Iris pigment epithelial cell (primary cell): ENCODE data around the gene SLC25A45.

Experiments used
- DNase-seq: peaks from one replicate; pipeline ENCODE4 v3.0.0-alpha.2; 2011; ENCODE audit warnings: low read depth

The SLC25A45 gene

DNA sequence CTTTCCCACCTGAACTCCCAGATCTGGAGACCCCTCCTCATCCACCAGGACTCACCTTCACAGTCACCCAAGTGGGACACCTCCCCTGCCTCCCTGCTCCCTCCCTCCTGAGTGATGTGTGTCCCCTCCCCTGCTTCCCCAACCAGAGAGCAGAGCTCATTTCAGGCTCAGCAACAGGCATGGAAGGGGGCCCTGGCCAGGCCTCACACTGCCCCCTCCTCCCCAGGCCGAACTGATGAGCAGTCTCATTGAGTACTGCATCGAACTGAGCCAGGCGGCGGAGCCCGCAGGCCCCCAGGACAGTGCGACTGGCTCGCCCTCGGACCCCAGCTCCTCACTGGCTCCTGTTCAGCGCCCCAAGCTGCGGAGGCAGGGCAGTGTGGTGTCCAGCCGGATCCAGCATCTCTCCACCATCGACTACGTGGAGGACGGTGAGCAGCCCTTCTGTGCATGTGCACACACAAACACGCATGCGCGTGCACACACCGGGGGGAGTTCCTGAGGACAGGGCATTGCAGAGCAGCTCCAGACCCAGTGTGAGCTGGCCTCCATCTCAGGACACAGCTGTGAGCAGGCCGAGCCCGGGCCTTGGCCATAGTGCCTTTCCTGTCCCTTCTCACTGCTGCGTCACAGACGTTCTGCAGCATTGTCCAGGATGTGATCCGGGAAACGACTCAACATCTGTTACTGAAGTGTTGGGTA lies 22.3 kb upstream of the SLC25A45 start:
- no peak for DNase-seq

DNA sequence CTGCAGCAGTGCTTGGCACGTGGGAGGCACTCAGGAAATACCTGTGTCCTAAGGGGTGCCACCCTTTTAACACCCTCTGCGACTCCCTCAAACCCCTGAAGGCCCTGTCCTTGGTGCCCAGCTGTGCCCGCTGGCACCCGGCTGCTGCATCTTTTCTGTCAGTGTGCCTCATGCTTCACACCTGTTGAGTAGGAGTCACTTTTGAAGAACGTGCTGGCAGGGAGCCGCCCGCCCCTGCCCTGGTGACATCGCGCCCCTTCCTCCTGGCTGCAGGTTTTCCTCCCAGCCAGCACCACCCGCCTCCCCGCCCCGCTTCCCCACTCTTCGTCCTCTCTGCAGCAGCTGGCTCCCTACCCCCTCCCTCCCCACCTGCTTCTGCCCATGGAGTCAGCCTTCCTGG lies 21.8 kb upstream of the SLC25A45 start:
- DNase-seq: no peak

DNA sequence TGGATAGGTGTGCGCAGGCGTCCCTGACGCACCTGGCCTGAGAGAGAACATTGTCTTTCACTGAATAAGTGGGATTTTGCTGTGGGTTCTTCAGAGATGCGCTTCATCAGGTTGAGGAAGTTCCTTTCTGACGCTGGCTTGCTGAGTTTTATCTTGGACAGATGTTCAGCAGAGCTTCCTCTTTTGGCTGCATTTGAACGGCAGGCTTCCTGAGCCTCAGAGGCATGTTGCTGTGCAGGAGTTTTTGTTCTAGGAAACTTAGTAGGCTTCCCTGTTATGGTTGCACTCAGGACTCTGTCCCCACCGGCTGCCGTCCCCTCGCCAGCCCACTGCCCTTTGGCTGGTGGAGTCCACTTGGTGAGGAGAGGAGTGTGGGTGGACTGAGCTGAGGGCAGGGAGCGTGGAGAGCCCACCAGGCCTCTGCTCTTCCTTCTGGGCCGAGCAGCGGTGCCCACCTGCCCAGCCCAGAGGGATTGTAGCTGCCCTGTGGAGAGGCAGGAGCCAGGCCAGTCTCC lies 21.2 kb upstream of the SLC25A45 start:
- DNase-seq: no peak

DNA sequence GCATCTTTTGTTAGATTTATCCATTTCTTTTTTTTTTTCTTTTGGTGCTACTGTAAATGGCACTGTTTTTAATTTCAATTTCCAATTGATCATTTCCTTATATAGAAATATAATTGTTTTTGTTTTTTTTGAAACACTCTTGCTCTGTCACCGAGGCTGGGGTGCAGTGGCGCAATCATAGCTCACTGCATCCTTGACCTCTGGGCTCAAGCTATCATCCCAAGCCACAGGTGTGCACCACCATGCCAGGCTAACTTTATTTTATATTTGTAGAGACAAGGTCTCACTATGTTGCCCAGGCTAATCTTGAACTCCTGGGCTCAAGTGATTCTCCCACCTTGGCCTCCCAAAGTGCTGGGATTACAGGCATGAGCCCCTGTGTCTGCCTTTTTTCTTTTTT lies 20.3 kb upstream of the SLC25A45 start:
- no peak for DNase-seq

DNA sequence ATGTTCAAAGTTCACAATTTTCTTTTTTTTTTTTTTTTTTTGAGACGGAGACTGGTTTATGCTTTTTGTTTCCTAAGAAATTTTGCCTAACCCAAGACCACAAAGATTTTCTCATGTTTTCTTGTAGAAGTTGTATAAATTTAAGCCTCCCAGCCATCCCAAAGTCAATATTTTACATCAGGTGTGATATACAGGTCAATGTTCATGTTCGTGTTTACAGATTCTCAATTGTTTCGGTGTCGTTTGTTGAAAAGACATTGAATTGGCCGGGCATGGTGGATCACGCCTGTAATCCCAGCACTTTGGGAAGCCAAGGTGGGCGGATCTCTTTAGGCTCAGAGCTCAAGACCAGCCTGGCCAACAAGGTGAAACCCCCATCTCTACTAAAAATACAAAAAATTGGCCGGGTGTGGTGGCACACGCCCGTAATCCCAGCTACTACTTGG lies 19.4 kb upstream of the SLC25A45 start:
- no peak for DNase-seq

DNA sequence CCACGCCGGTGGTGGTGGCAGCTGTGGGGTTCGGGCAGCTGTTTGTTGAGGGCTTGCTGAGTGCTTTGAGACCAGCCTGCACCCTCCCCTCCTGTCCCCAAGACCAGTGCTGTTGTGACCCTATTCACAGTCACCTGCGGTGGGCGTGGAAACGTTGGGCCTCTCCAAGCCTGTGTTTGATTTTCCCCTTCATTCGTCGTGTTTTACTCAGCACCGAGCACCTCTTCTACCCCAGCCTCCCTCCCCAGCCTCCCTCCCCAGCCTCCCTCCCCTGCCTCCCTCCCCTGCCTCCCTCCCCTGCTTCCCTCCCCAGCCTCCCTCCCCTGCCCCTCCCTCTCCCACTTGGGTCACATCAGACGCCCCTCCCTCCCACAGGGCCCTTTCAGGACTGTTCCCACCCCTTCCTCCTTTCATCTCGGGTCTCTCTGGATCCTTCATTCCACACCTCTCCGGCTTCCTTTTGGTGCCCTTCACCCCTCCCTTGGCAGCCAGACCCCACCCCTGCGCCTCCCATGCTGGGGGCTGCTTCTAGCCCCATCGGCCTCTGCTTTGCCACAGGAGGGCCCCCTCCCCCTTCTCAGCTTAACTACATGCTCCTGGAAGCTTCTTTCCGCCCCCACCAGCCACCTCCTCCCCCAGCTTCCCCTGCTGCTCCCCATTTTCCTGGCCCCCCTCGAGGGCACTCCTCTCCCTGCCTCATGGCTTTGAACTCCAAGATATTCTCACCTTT lies 18.8 kb upstream of the SLC25A45 start:
- DNase-seq: no peak

DNA sequence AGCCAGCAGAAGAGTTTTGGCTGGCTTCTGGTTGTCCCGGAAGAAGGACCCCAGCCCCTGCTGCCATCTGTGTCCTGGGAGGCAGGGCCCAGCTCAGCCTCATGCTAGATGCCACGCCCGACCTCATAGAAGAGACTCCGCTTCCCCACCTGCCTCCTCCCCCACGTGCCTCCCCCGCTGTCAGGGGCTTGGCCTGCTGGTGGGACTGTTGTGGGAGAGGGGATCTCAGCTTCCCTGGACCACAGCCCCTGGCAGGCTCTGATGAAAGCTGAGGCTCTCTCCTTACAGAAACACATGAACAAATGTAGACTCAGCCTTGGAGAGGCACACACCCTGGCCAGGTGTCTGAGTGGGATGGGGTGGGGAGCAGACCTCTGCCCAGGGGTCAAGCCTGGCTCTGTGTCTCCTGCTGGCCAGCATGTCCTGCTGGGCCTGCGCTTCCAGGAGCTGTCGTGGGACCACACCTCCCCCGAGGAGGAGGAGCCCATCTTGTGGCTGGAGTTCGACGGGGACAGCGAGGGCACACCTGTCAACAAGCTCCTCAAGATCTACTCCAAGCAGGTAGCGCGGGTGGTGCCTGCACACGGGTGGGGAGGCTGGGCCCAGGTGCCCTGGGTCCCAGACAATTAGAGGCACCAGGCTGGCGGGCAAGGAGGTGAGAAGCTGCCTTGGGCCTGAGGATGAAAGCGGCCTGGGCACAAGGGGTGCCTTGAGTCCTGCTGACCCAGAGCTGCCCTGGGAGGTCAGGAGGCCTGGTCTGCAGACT lies 18.0 kb upstream of the SLC25A45 start:
- DNase-seq: no peak

DNA sequence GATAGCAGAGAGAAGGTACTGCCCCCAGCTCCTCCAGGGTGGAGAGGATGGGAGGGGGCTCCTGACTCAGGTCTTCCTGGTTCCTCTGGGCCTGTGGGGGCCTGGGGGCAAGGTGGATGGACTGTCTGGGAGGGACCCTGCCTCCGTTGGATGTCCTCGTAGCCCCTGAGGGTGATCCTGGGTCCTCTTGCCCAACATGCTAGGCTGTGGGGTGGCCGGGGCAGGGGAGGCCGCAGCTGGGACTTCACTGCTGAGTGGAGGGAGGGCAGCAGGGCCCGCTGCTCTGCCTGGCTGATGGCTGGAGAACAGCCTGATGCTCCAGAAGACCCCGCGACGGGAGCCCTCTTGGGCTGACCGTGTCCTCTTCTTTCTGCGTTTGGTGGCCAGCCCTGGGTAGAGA lies 17.4 kb upstream of the SLC25A45 start:
- DNase-seq: no peak

DNA sequence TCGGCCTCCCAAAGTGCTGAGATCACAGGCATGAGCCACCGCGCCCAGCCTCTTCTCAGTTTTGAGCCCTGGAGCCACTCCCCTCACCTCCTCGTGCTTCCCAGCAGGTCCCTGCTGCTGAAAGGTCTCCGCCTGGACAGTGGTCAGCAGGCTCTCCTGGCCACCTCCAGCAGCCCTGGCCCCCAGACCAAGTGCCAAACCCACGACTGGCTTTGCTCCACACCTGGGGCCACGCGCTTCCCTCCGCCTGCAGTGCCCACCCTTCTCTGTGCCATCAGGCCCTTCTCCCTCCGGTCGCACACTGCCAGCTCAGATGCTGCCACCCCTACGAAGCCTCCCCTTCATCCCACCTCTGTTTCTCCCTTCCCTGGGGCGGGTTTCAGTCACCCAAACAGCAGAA lies 16.8 kb upstream of the SLC25A45 start:
- no peak for DNase-seq

DNA sequence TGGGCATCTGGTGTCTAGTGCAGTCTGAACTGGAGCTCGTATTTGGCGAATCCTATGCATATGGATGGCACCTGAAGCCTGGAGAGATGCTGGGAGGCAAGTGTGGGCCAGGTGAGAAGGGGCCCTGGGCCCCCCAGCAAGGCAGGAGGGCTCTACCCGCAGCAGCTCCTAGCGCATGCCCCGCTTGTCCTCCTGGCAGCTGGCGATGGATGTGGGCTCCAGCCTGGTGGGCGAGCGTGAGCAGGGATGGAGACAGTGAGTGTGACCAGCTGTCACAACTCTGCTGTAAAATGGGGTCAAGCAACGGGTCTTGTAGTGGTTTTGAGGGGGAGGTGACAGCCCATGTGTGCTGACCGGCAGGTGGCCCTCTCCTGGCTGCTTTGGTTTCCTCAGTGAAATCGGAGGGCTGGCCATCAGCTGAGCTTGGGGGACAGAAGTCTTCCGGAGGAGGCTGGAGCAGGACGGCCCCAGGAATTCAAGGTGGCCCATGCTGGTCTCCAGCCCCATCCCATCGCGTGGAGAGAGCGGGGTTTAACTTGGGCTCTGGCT lies 16.0 kb upstream of the SLC25A45 start:
- no peak for DNase-seq

DNA sequence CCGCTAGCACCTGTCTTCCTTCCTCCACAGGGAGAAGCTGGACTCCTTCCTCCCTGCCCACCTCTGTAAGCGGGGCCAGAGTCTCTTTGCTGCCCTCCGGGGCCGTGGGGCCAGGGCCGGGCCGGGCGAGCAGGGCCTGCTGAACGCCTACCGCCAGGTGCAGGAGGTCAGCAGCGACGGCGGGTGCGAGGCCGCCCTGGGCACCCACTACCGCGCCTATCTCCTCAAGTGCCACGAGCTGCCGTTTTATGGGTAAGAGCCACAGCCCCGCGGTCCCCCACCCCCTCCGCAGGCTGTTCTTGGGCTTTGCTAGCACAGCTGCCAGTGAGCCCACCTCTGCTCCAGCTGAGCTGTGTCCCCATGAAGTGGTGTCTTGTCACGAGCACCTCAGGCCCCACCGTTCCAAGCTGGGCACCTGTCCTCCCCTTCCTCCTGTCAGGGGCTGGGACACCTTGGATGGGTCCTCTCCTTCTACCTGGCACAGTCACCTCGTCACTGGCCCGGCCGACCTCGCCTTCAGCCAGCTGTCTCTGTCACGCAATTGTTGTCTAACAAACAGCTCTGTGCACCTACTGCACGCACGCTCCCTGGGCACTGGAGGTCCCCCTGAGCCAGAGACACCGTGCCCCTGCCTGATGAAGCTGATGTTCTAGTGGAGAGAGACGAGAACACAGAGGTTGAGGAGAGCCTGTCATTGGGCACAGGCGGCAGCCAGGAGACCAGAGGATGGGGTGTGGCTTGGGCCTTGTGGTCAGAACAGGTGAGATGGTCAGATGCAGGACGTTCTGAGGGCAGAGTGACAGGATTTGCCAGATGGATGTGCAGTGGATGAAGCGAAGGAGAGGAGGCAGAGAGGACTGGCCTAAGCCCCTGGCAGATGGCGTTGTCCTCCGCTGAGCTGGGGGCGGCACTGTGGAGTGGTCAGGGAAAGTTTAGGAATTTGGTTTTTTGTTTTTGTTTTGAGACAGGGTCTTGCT lies 14.6 kb upstream of the SLC25A45 start:
- DNase-seq: no peak

DNA sequence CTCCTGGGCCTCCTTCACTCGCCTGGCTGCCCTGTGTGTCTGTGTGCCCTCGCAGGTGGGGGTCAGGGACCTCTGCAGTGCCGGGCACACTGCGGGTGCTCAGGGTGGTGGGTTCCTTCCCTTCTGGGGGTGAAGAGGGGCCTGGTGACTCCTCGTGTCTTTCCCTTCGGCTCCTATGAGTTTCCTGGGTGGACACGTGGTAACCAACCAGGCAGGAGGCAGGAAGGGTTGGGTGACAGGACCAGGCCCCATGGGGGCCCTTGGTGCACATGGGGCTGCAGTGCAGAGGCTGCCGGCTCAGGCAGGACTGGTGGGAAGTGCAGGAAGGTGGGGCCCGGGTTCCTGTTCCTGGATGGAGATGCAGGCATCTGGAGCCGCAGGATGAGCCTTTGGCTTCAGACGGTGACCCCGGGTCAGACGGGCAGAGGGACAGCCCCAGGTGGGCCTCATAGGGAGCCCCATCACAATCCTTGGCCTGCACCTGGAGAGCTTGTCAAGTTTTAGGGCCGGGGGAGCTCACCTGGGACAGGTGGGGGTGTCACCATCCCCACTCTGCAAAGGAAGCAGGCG lies 13.6 kb upstream of the SLC25A45 start:
- no peak for DNase-seq

DNA sequence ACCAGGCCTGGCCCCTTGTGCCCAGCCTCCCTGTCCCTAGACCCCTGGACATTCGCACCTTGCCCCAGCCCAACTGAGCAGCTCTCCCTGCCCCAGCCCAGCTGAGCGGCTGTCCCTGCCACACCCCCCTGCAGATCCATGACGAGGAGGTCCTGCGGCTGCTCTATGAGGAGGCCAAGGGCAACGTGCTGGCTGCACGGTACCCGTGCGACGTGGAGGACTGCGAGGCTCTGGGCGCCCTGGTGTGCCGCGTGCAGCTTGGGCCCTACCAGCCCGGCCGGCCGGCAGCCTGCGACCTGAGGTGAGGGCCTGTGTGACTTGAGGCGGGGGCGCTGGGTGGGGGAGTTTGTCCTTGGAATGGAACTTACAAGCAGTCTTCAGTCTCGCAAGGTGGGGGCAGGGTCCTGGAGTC lies 11.7 kb upstream of the SLC25A45 start:
- DNase-seq: no peak

DNA sequence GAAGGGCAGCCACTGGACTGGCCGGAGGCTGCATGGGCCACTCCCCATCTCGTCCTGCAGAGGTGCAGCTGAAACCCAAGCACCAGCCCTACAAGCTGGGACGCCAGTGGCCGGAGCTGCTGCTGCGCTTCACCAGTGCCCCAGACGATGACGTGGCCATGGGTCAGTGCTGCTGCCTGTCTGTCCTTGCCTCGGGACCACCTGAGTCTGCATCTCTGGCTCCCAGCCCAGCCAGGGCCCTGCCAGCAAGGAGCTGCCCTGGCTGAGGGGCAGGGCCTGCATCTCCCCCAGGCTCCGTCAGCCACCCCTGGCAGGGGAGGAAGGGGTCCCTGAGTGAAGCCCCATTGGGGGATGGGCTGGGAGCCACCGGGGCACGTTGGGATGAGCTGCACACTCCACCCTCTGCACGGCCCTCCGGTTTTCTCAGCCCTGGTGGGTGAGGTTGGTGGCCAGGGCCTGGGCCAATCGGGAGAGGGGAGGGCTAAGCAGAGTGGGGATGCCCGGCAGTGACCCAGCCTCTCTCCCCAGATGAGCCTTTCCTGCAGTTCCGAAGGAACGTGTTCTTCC lies 11.2 kb upstream of the SLC25A45 start:
- DNase-seq: no peak

DNA sequence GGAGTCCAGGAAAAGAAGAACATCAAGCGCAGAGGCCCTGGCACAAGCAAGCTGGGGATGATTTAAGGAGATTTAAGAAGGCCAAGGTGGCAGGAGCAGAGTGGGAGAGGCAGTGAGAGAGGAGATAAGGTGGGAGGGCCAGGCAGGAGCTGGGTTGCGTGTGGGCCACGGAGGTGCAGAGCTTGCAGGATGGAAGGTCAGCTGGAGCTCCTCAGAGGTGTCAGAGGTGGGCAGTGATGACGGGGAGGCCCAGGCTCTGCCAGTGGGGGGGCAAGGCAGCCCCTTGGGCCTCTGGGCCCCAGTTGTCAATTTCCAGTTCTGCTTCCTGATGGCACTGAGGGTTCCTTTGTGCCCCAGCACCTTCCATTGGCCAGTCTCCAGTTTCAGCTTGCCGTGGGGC lies 10.5 kb upstream of the SLC25A45 start:
- no peak for DNase-seq

DNA sequence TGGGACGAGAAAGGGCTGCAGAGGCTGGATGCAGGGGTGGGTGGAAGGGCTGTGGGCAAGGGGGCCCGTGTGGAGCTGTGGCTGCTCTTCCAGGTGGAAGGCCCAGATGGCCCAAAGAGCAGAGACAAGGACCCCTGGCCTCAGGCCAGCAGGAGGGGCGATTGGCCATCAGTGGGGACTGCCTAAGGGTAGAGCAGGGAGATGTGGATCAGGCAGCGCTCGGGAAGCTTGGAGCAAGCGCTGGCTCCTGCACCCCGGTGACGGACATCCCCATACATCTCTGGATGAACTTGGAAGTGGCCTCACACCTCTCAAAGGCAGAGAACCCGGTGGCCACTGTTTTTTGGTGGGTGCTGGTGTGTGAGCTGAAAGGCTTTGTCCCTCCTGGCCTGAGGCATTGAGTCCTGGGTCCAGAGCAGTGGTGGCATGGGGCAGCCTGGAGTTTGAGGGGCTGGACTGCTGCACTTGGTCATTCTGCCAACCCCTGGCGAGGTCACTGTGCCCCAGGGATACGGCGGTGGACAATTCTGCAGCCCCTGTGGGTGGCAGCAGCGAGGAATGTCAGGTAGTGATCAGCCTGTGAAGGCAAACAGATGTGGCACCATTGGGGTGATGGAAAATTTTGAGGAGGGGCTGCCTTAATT lies 9.9 kb upstream of the SLC25A45 start:
- DNase-seq: no peak

DNA sequence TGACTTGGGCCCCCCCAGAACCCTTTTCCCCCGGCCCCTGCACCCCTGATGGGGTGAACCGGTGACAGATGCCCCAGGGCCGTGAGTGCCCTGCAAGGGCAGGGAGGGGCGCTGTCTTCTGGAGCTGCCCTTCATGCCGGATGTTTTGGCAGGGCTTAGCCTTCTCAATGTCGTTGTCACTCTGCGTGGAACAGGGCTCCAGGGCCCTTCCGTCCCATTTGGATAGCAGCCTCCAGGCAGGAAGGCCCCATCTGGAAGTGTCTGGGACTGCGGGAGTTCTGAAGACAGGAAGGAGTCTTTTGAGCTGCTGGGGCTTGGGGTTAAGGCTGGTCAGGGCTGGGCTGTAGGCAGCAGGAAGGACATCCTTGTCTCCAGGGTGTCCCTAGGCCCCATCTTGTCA lies 8.6 kb upstream of the SLC25A45 start:
- DNase-seq: no peak

DNA sequence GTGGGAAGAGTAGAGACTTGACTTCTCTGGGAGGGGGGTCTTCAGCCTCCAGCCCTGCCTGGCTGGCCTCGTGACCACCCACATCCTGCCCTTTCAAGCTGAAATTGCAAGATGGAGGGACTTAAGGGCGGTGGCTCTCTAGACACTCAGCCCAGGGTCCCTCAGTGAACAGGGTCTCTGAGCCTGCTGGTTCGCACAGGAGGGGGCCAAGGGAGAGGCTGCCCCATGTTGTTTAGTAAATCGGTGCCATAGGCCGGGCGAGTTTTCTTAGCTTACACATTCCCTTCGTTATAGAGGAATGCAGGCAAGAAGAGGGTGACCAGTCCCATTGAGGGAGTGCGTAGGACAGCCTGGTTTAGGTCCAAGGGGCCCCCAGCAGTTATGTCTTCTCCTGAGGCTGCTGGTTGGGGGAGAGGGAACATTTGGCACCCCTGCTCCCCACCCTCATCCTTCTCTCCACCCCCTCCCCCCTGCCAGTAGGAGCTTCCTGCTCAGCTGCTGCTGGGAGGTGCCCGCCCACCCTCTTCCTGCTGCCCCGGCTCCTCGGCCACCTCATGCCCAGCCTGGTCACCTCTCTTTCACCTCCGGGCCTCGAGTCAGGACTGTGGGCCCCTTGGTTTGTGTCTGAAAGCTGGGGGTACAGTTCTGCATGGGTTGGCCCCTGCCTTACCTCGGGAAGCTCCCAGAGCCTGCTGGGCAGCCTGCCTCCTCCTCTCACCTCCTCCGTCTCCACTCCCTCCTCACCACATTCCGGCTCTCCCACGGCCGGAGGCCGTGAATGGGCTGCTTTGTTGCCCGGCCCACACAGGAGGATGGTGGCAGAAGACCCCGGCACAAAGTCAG lies 7.9 kb upstream of the SLC25A45 start:
- DNase-seq: no peak

DNA sequence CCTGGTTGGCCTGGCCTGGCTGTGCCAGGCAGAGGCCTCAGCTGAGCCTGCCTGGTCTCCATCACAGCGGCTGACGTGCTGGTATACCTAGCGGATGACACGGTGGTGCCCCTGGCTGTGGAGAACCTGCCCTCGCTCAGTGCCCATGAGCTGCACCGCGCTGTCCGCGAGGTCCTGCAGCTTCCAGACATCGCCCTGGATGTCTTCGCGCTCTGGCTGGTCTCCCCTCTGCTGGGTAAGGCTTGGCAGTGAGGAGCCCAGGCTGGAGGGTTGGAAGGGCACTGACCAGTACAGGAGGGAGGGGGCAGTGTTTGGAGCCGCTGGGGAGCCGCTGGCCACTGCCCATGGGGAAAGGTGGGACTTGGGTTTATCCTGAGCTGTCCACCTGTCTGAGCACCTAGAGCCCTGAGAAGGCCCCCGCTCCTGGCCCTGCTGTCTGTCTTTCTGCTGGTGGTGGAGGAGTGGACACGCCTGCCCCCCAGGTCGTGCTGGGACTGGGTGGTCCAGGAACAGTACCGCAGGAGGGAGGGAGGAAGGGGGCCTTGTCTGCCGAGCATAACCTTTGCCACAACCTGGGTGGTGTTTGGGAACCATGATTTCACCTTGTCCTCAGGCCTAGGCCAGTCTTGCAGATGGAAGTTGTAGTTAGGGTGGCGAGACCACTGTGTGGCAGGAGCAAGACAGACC lies 7.0 kb upstream of the SLC25A45 start:
- no peak for DNase-seq
